Breast epithelium (tissue), 4 donors: ENCODE results near the gene ADGRA1. TPM values are rescaled to one million over a fixed set of nuclear protein-coding genes. Genes with fewer than 3 reads are reported as not detected.

ENCODE experiments used
- DNase-seq, 2 donors: peaks; one replicate each; pipeline ENCODE4 v3.0.0-alpha.2; 2019; ENCODE audit warnings: low spot score in 2 of 2
- H3K27ac ChIP-seq, 2 donors: fragments of 200-600 bp; sonication (generic) in 1 of 2; one replicate each; pipeline ENCODE4 v1.5.1; 2016 to 2019; ENCODE audit warnings: mild to moderate bottlenecking in 1 of 2
- H3K27me3 ChIP-seq, 2 donors: fragments of 200-600 bp; sonication (generic) in 1 of 2; one replicate each; pipeline versions ENCODE4 v1.5.1 to v1.6.0; 2017 to 2019; ENCODE audit warnings: control low read depth in 1 of 2, mild to moderate bottlenecking in 1 of 2
- H3K36me3 ChIP-seq: fragments of 200-600 bp; one replicate; pipeline ENCODE4 v1.5.1; 2019
- H3K4me1 ChIP-seq, 2 donors: fragments of 200-600 bp; sonication (generic); one replicate each; pipeline ENCODE4 v1.5.1; 2016 to 2019; ENCODE audit warnings: control low read depth in 1 of 2
- H3K4me3 ChIP-seq, 3 donors: fragments of 200-600 bp; sonication (generic); 1 replicate in 2 of 3; 2 replicates in 1 of 3; pipeline ENCODE4 v1.5.1; 2016 to 2019; ENCODE audit warnings: mild to moderate bottlenecking in 3 of 3, moderate library complexity in 2 of 3
- H3K9me3 ChIP-seq, 2 donors: fragments of 200-600 bp; sonication (generic) in 1 of 2; one replicate each; pipeline ENCODE4 v1.5.1; 2016 to 2019; ENCODE audit warnings: control low read depth in 1 of 2
- POLR2A ChIP-seq: fragments of 450-650 bp; IDR thresholded peaks from one replicate; pipeline ENCODE4 v1.6.1; 2016; ENCODE audit warnings: antibody characterized with exemption, mild to moderate bottlenecking, moderate library complexity
- POLR2AphosphoS5 ChIP-seq, 3 donors: sonication (generic); formaldehyde crosslinking; IDR thresholded peaks; one replicate each; pipeline ENCODE4 v1.6.1; 2017; ENCODE audit warnings: antibody characterized with exemption in 3 of 3
- intact Hi-C: fragments of 100-400 bp; cut with DNase I; formaldehyde crosslinking; loops from one replicate; pipeline ENCODE4 v1.15.1; 2023; ENCODE audit warnings: low total_unique reads
- total RNA-seq, 3 donors: library from RNA; depleted of rRNA; stranded (reverse); fragments of >200 nt; gene quantifications; one replicate each; pipeline ENCODE4 v1.1.0, GENCODE V29; 2016
- TF ChIP-seq, protein P1 (sequence below), 3 donors: fragments of 450-650 bp; IDR thresholded peaks; one replicate each; pipeline ENCODE4 v1.5.1; 2016 to 2017; ENCODE audit warnings: antibody characterized with exemption in 3 of 3, mild to moderate bottlenecking in 3 of 3, moderate library complexity in 3 of 3

Gene ADGRA1
- total RNA-seq, 3 donors from 2014 or later = 0.33 TPM; not detected in 2

DNA sequence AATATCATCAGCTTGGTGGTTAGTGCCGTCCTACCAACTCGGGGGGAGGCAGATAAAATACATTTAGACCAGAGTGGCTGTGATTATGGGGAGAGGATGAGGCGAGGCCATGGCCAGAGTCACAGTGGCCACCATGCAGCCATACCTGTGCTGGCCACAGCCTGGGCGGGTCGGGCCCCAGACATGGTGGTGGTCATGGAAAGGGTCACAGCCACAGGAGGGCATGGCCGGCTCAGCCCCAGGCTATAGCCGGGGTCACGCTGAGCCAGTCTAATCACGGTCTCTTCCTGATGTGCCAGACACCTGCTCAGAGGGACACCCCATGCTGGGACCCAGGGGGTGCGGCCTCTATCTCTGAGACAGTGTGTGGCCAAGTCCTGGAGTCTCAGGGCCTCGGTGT is 10.2 kb downstream of the ADGRA1 start:
- Histone ChIP-seq H3K27ac (no peak overlapping the region), H3K27me3 (peaks cover 0 to 98% of the 10 kb centered on the region in 2 donors), H3K36me3 (no peaks in the 10 kb centered on the region), H3K4me3 (no peak overlapping the region), H3K4me1 (no peaks in the 10 kb centered on the region), H3K9me3 (no peaks in the 10 kb centered on the region)
- TF ChIP-seq POLR2AphosphoS5 (IDR thresholded peaks at IDR 0.05) (no peak), POLR2A (no peak)
- TF ChIP-seq, protein P1, sequence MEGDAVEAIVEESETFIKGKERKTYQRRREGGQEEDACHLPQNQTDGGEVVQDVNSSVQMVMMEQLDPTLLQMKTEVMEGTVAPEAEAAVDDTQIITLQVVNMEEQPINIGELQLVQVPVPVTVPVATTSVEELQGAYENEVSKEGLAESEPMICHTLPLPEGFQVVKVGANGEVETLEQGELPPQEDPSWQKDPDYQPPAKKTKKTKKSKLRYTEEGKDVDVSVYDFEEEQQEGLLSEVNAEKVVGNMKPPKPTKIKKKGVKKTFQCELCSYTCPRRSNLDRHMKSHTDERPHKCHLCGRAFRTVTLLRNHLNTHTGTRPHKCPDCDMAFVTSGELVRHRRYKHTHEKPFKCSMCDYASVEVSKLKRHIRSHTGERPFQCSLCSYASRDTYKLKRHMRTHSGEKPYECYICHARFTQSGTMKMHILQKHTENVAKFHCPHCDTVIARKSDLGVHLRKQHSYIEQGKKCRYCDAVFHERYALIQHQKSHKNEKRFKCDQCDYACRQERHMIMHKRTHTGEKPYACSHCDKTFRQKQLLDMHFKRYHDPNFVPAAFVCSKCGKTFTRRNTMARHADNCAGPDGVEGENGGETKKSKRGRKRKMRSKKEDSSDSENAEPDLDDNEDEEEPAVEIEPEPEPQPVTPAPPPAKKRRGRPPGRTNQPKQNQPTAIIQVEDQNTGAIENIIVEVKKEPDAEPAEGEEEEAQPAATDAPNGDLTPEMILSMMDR (IDR thresholded peaks at IDR 0.05) = no peak
- intact Hi-C loops = no loop called here
- DNase-seq = no peak

DNA sequence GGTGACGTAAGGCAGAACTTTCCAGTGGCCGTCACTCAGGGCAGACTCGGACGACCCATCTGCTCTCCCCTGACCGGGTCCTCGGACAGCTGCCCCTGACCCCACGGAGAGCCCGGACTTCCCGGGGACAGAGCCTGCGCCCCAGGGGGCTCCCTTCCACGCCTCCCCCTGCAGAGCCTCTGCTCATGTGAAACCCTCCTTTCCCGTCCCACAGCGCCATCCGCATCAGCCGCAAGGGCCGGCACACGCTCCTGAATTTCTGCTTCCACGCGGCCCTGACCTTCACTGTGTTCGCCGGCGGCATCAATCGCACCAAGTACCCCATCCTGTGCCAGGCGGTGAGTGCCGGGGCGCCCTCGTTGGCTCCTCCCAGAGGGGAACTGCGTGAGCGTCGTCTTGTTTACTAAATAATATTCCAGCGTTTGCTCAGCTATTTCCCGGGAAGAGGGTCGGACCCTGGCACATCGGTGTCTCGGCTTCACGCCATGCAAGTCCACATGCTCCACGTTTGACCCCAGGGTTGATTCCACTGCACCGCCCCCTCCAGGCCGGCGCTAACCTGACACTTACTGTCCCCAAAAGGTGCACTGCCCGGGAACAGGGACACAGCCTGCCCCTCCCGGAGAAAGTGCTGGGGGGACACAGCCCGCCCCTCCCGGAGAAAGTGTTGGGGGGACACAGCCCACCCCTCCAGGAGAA is 10.9 kb downstream of the ADGRA1 start:
- no peaks in the 10 kb centered on the region for H3K36me3 ChIP-seq
- DNase-seq = no peak
- H3K9me3 ChIP-seq = no peaks in the 10 kb centered on the region
- no peaks in the 10 kb centered on the region for H3K4me1 ChIP-seq
- peaks cover 0 to 98% of the 10 kb centered on the region in 2 donors for H3K27me3 ChIP-seq
- TF ChIP-seq, protein P1 (IDR thresholded peaks at IDR 0.05) = no peak
- TF ChIP-seq POLR2AphosphoS5 (IDR thresholded peaks at IDR 0.05) (no peak), POLR2A (no peak)
- H3K4me3 ChIP-seq = no peak overlapping the region
- H3K27ac ChIP-seq = no peak overlapping the region
- intact Hi-C loops = no loop called here

DNA sequence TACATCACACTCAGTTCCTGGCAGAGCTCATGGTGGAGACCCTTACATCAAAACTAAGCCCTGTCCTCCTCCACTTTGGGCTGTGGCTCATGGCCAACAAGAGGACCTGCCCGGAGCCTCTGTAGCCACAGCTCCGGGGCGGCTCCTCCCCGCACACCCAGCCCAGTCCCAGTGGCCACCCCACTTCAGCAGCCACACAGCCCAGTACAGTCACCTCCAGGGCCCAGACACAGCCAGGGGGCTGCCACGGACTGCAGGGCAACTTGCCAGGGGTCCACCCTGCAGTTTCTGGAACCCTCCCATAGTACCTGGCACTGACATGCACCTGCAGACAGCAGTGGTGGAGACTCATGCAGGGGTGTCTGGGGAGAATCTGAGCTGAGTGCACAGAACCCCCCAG is 11.8 kb downstream of the ADGRA1 start:
- Histone ChIP-seq H3K9me3 (no peaks in the 10 kb centered on the region), H3K36me3 (no peaks in the 10 kb centered on the region), H3K27ac (no peak overlapping the region), H3K4me3 (no peak overlapping the region), H3K4me1 (no peaks in the 10 kb centered on the region), H3K27me3 (peaks cover 0 to 100% of the 10 kb centered on the region in 2 donors)
- DNase-seq = no peak
- TF ChIP-seq, protein P1 (IDR thresholded peaks at IDR 0.05) = no peak
- no peak for TF ChIP-seq POLR2AphosphoS5 (IDR thresholded peaks at IDR 0.05)
- no peak for TF ChIP-seq POLR2A
- intact Hi-C loops = no loop called here

DNA sequence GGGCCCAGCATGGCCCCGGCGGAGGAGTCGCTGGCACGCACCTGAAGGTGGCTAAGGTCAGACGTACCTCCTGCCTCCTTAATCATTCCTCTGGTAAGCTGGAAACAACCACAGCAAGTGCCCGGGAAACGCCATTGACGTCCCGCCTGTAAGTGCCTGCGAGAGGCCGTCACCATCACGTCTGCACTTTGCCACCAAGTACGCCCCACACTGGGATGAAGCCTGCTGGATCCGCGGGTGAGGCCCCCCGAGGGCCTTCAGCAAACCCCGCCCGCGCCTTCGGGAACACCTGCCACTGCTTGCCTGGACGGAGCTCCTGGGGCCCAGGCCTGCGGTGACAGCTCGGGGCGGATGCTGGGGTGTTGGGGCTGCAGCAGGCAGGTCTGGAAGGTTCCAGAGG is 12.5 kb downstream of the ADGRA1 start:
- Histone ChIP-seq H3K36me3 (no peaks in the 10 kb centered on the region), H3K4me3 (no peak overlapping the region), H3K4me1 (no peaks in the 10 kb centered on the region), H3K27ac (no peak overlapping the region), H3K9me3 (no peaks in the 10 kb centered on the region), H3K27me3 (peaks cover 0 to 100% of the 10 kb centered on the region in 2 donors)
- no peak for TF ChIP-seq POLR2A
- TF ChIP-seq, protein P1 (IDR thresholded peaks at IDR 0.05) = no peak
- no peak for TF ChIP-seq POLR2AphosphoS5 (IDR thresholded peaks at IDR 0.05)
- intact Hi-C loops = no loop called here
- DNase-seq = no peak

DNA sequence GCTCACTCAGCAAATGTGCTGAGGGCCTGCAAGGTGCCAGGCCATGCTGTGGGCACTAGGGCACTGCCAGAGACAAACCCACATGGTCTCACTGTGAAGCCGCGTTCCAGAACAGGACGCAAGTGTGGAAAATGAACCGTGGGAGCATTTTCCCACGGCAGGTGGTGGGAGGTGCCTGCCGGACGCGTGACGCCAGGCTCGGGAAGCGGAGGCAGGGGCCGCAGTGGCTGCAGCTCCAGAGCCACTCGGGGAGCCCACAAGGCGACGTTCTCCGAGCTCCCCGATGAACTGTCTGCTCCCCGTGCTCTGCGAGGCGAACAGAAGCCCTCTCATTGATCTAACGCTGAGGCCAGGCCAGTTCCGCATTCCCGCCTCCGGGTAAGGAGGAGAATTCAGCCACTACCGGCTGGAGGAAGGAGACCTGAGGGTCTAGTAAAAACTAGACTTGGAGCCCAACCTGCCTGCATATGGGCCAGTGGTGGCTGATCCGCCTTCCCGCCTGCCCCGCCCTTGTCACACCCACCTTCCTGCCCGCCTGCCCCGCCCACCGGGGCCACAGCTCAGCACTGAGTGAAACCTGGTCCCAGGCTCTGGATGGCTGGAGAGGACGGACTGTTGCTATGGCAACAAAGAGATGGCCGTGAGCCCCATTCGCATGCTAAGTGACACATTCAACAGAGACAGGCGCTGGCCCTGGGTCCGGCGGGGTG is 13.1 kb downstream of the ADGRA1 start:
- DNase-seq = no peak
- TF ChIP-seq, protein P1 (IDR thresholded peaks at IDR 0.05) = no peak
- TF ChIP-seq POLR2A (no peak), POLR2AphosphoS5 (IDR thresholded peaks at IDR 0.05) (no peak)
- H3K27ac ChIP-seq = no peak overlapping the region
- H3K27me3 ChIP-seq = peaks cover 0 to 100% of the 10 kb centered on the region in 2 donors
- H3K9me3 ChIP-seq = no peaks in the 10 kb centered on the region
- H3K4me3 ChIP-seq = peak overlapping the region in 2 of 3 donors; percentile 29 to 46
- H3K36me3 ChIP-seq = no peaks in the 10 kb centered on the region
- no peaks in the 10 kb centered on the region for H3K4me1 ChIP-seq
- intact Hi-C loops = no loop called here
